B cell (primary cell): Measurements from ENCODE around the gene ZFR. TPM values are rescaled to one million over a fixed set of nuclear protein-coding genes. Genes with fewer than 3 reads are reported as not detected.

Experiments used
- ATAC-seq: fragments of 200-7000 bp; cut with Tn5 transposase; one replicate; pipeline ENCODE4 v1.10.0; 2021; ENCODE audit warnings: low read depth, mild to moderate bottlenecking, moderate number of reproducible peaks, moderate library complexity
- CTCF ChIA-PET: fragments of 350-600 bp; sonication (Branson Sonifier 250); formaldehyde crosslinking; loops from one replicate; lab custom pipeline; 2021; ENCODE audit warnings: antibody characterized with exemption, inconsistent platforms; lab: Charles Lee
- POLR2A ChIA-PET: fragments of 350-600 bp; sonication (Branson Sonifier 250); formaldehyde crosslinking; loops from one replicate; lab custom pipeline; 2021; ENCODE audit warnings: antibody characterized with exemption; lab: Charles Lee
- DNase-seq: peaks from one replicate; pipeline ENCODE4 v3.0.0; 2013
- H2AFZ ChIP-seq: 2 replicates; pipeline ENCODE4 v1.6.1; 2012; ENCODE audit warnings: mild to moderate bottlenecking, low read depth, low read length; ENCODE audit not compliant: insufficient read depth, poor library complexity, severe bottlenecking
- H3K27ac ChIP-seq, 2 donors: 1 replicate in 1 of 2; 2 replicates in 1 of 2; pipeline ENCODE4 v1.5.1; 2012 to 2013; ENCODE audit warnings: low read length in 2 of 2, mild to moderate bottlenecking in 2 of 2, moderate library complexity in 1 of 2
- H3K27me3 ChIP-seq, 4 experiments: fragments of 200-600 bp in 1 of 4; sonication (generic) in 1 of 4; replicated peaks in 1 of 4; 1 replicate in 2 of 4; 2 replicates in 2 of 4; pipeline versions ENCODE4 v1.6.1 to v1.7.0; 2013 to 2016; ENCODE audit warnings: low read length in 3 of 4, mild to moderate bottlenecking in 2 of 4, mixed read lengths in 1 of 4, moderate library complexity in 1 of 4; ENCODE audit not compliant: insufficient read depth in 4 of 4, control insufficient read depth in 3 of 4; ENCODE audit errors: control extremely low read depth in 1 of 4
- H3K36me3 ChIP-seq, 2 experiments: replicated peaks in 1 of 2; 1 replicate in 1 of 2; 2 replicates in 1 of 2; pipeline versions ENCODE4 v1.6.1 to v1.7.1; 2013; ENCODE audit warnings: low read length in 1 of 2; ENCODE audit not compliant: insufficient read depth in 2 of 2, control insufficient read depth in 1 of 2; ENCODE audit errors: control extremely low read depth in 1 of 2, extremely low read depth in 1 of 2
- H3K4me1 ChIP-seq, 2 donors: fragments of 200-600 bp in 1 of 2; sonication (generic) in 1 of 2; 1 replicate in 1 of 2; 2 replicates in 1 of 2; pipeline versions ENCODE4 v1.5.1 to v1.6.1; 2013 to 2017; ENCODE audit warnings: low read length in 2 of 2; ENCODE audit not compliant: control insufficient read depth in 2 of 2, insufficient read depth in 2 of 2
- H3K4me2 ChIP-seq: replicated peaks from 2 replicates; pipeline ENCODE3; 2012; ENCODE audit warnings: mild to moderate bottlenecking, low read depth, low read length; ENCODE audit not compliant: poor library complexity, severe bottlenecking
- H3K4me3 ChIP-seq, 5 experiments: fragments of 200-600 bp in 1 of 5; sonication (generic) in 1 of 5; 1 replicate in 3 of 5; 2 replicates in 2 of 5; pipeline versions ENCODE4 v1.5.1 to v1.7.0; 2011 to 2016; ENCODE audit warnings: low read length in 4 of 5, mild to moderate bottlenecking in 4 of 5, low read depth in 2 of 5, control low read depth in 1 of 5, moderate library complexity in 1 of 5; ENCODE audit not compliant: insufficient read depth in 1 of 5; ENCODE audit errors: control extremely low read depth in 1 of 5, extremely low read depth in 1 of 5
- H3K79me2 ChIP-seq: fragments of 200-600 bp; sonication (generic); one replicate; pipeline ENCODE4 v1.6.0; 2016; ENCODE audit warnings: low read length; ENCODE audit not compliant: control insufficient read depth, insufficient read depth
- H3K9ac ChIP-seq: fragments of 200-600 bp; sonication (generic); 2 replicates; pipeline ENCODE4 v1.6.1; 2017; ENCODE audit warnings: mild to moderate bottlenecking, low read length, moderate library complexity
- H3K9me3 ChIP-seq, 3 donors: one replicate each; pipeline versions ENCODE4 v1.6.1 to v1.7.1; 2013; ENCODE audit warnings: low read length in 2 of 3; ENCODE audit not compliant: control insufficient read depth in 2 of 3, insufficient read depth in 1 of 3; ENCODE audit errors: control extremely low read depth in 1 of 3
- H4K20me1 ChIP-seq: 2 replicates; pipeline ENCODE4 v1.6.0; 2012; ENCODE audit warnings: mild to moderate bottlenecking, low read length; ENCODE audit not compliant: insufficient read depth, control insufficient read depth, poor library complexity, severe bottlenecking
- H3K27ac Mint-ChIP-seq: one replicate; pipeline ENCODE4 v1.8.0; 2021; ENCODE audit warnings: mixed read lengths
- H3K27me3 Mint-ChIP-seq: one replicate; pipeline ENCODE4 v1.8.0; 2021; ENCODE audit warnings: mixed read lengths
- H3K4me1 Mint-ChIP-seq: one replicate; pipeline ENCODE4 v1.8.0; 2021; ENCODE audit warnings: mixed read lengths
- H3K4me3 Mint-ChIP-seq: one replicate; pipeline ENCODE4 v1.8.0; 2021; ENCODE audit warnings: mixed read lengths
- H3K9me3 Mint-ChIP-seq: one replicate; pipeline ENCODE4 v1.8.0; 2022; ENCODE audit warnings: mixed read lengths; ENCODE audit not compliant: insufficient read depth
- EZH2 ChIP-seq: IDR thresholded peaks from 2 replicates; pipeline ENCODE4 v1.6.1; 2012; ENCODE audit warnings: borderline replicate concordance, low read depth, mild to moderate bottlenecking, moderate library complexity, low read length; ENCODE audit not compliant: insufficient read depth, poor library complexity, severe bottlenecking
- WGBS: methylation state at CpG from one replicate; pipeline ENCODE4 v1.1.5; 2013; ENCODE audit warnings: missing lambda C conversion rate; ENCODE audit not compliant: insufficient coverage; 5-methylcytosine and 5-hydroxymethylcytosine counted together
- intact Hi-C: fragments of 100-400 bp; cut with micrococcal nuclease; formaldehyde crosslinking; loops from one replicate; pipeline ENCODE4 v1.10.0; 2022
- polyA plus RNA-seq: library from polyadenylated mRNA; depleted of rRNA; stranded (reverse); fragments of >200 nt; gene quantifications from 2 replicates; pipeline ENCODE4 v1.2.3, GENCODE V29; 2012
- total RNA-seq, 2 donors: library from RNA; stranded (reverse); fragments of 120-200 nt in 1 of 2; gene quantifications; 1 replicate in 1 of 2; 2 replicates in 1 of 2; pipeline versions ENCODE4 v1.2.3 to v1.2.4, GENCODE V29; 2013 to 2022
- TF ChIP-seq, protein P1 (sequence below): fragments of 200-600 bp; IDR thresholded peaks from one replicate; pipeline ENCODE4 v1.8.0; 2022; ENCODE audit warnings: antibody characterized with exemption, mild to moderate bottlenecking

ZFR gene
- total and polyA plus RNA-seq, 2 donors (not counting 1 experiment from before 2014, with no cell fraction given) = 31.4 to 69.0 TPM

DNA sequence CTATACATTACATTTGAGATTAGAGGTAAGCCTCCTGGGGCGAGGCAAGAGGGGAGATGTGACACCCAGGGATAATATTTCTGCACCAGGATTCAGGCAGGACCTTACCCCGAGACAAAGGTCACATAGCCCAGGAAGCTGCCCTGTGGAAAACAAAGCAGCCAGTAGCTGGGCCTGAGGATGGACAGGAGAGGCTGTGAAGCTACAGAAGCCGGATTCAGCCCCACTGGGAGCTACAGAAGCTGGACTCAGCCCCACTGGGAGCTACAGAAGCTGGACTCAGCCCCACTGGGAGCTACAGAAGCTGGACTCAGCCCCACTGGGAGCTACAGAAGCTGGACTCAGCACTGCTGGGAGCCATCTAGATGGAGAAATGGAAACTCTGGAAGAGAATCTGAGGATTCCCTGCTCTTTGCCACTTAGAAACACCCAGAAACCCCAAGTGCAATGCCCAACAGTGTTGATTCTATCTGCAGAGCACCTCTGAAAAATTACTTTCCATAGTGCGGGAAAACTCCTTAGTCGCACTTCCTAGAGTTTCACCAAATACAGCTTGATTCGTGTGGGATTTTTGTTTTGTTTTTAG, 46.5 kb upstream of the ZFR start:
- no peak overlapping the region for H3K9ac ChIP-seq
- H3K4me2 ChIP-seq = no peak overlapping the region
- no peaks in the 10 kb centered on the region for H3K9me3 ChIP-seq
- no peaks in the 10 kb centered on the region for H3K79me2 ChIP-seq
- ATAC-seq (no peak), DNase-seq (no peak)
- H3K27ac ChIP-seq = no peak overlapping the region
- Mint-ChIP-seq H3K27ac (no peak overlapping the region), H3K4me1 (peaks cover 6% of the 10 kb centered on the region), H3K9me3 (no peaks in the 10 kb centered on the region), H3K27me3 (peaks cover 25% of the 10 kb centered on the region), H3K4me3 (no peak overlapping the region)
- 86% methylated on average over 2 of the region's 6 CpGs for WGBS
- ChIA-PET POLR2A (interaction anchor here (2.2 kb wide), 1 partner anchor 99 kb away, joined by 9 read pairs; no protein-coding TSS in a partner anchor), CTCF (interaction anchor here (0.6 to 6.0 kb wide), 25 partner anchors 7 to 966 kb away, joined by 3 to 469 read pairs (median 5); partner anchors contain the start of gene SUB1)
- no peak overlapping the region for H3K4me3 ChIP-seq
- peaks cover 0 to 5% of the 10 kb centered on the region in 2 donors for H3K4me1 ChIP-seq
- H3K36me3 ChIP-seq = no peaks in the 10 kb centered on the region
- peaks cover 0 to 5% (median 0%) of the 10 kb centered on the region in 4 experiments for H3K27me3 ChIP-seq
- H2AFZ ChIP-seq = no peak overlapping the region
- H4K20me1 ChIP-seq = no peaks in the 10 kb centered on the region
- intact Hi-C loops = no loop called here
- TF ChIP-seq EZH2 = no peak
- TF ChIP-seq, protein P1, sequence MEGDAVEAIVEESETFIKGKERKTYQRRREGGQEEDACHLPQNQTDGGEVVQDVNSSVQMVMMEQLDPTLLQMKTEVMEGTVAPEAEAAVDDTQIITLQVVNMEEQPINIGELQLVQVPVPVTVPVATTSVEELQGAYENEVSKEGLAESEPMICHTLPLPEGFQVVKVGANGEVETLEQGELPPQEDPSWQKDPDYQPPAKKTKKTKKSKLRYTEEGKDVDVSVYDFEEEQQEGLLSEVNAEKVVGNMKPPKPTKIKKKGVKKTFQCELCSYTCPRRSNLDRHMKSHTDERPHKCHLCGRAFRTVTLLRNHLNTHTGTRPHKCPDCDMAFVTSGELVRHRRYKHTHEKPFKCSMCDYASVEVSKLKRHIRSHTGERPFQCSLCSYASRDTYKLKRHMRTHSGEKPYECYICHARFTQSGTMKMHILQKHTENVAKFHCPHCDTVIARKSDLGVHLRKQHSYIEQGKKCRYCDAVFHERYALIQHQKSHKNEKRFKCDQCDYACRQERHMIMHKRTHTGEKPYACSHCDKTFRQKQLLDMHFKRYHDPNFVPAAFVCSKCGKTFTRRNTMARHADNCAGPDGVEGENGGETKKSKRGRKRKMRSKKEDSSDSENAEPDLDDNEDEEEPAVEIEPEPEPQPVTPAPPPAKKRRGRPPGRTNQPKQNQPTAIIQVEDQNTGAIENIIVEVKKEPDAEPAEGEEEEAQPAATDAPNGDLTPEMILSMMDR = no peak
